Neutrophil (primary cell): Measurements from ENCODE around the gene SPRR5.

Source experiments
- H3K27ac ChIP-seq: fragments of 200-600 bp; sonication (generic); 2 replicates; pipeline ENCODE4 v1.5.1; 2016; ENCODE audit warnings: mild to moderate bottlenecking, moderate library complexity
- H3K27me3 ChIP-seq: fragments of 200-600 bp; sonication (generic); 2 replicates; pipeline ENCODE4 v1.6.0; 2016; ENCODE audit warnings: mild to moderate bottlenecking
- H3K36me3 ChIP-seq: fragments of 200-600 bp; sonication (generic); 2 replicates; pipeline ENCODE4 v1.5.1; 2017
- H3K4me1 ChIP-seq, 2 experiments: fragments of 200-600 bp in 1 of 2; sonication (generic) in 1 of 2; 1 replicate in 1 of 2; 2 replicates in 1 of 2; pipeline versions ENCODE4 v1.5.1 to v1.6.1; 2013 to 2016; ENCODE audit warnings: low read depth in 1 of 2, low read length in 1 of 2, mild to moderate bottlenecking in 1 of 2, moderate library complexity in 1 of 2; ENCODE audit not compliant: control insufficient read depth in 1 of 2, insufficient read depth in 1 of 2
- H3K4me3 ChIP-seq, 2 experiments: fragments of 200-600 bp in 1 of 2; sonication (generic) in 1 of 2; 1 replicate in 1 of 2; 2 replicates in 1 of 2; pipeline ENCODE4 v1.5.1; 2013 to 2016; ENCODE audit warnings: low read depth in 1 of 2, low read length in 1 of 2, mild to moderate bottlenecking in 1 of 2, moderate library complexity in 1 of 2
- H3K9me3 ChIP-seq: fragments of 200-600 bp; sonication (generic); 2 replicates; pipeline ENCODE4 v1.5.1; 2016
- CTCF ChIP-seq: fragments of 200-600 bp; sonication (generic); IDR thresholded peaks from 2 replicates; pipeline ENCODE4 v1.5.1; 2016; ENCODE audit warnings: antibody characterized with exemption

The SPRR5 gene

DNA sequence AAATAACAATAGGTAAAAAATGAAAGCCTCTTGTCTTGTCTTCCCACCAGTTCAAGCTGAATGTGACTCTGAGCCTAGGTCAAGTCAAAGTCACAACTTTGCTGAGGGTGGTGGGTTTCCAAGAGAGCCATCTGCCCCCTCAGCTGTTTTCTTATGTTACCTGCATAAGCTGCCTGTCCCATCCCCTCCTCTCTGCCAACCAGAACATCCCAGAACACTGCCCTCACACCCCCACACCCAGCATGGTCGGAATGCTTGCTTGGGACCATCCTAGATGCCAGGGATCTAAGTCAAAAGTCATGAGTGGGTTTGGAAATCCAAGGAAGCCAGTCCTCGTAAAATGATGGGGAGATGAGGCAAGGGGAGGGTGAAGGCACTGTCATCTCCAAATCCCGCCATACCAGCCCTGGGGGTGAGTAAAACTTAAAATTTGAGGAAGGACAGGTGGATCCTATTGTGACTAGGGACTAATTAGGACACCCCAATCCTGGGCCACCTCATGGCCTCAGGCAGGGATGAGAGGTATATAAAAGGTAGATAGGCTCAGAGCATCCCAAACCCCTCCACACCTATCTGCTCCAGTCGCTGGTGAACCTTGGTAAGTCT, at the start of gene SPRR5:
TSS of gene SPRR5 (plus strand) at position 556 of the 606 bp plus-strand sequence. CDS start 1,349 bp downstream, outside the sequence.
- Histone ChIP-seq H3K4me3 (no peak within 1 kb of the TSS), H3K4me1 (no peaks in the 10 kb centered on the region), H3K27ac (no peak within 1 kb of the TSS), H3K27me3 (no peaks in the 10 kb centered on the region), H3K9me3 (no peaks in the 10 kb centered on the region), H3K36me3 (no peaks in the 10 kb centered on the region)
- no peak for TF ChIP-seq CTCF

GRCh38 chr1:152899027-152899426, 48.0 kb upstream of the SPRR5 start:
- no peak for TF ChIP-seq CTCF
- Histone ChIP-seq H3K9me3 (no peaks in the 10 kb centered on the region), H3K4me1 (no peaks in the 10 kb centered on the region), H3K36me3 (no peaks in the 10 kb centered on the region), H3K27me3 (peaks cover 30% of the 10 kb centered on the region), H3K27ac (no peak overlapping the region), H3K4me3 (no peak overlapping the region)

GRCh38 chr1:152899883-152900282, 47.1 kb upstream of the SPRR5 start:
- Histone ChIP-seq H3K27me3 (peaks cover 32% of the 10 kb centered on the region), H3K4me3 (no peak overlapping the region), H3K9me3 (no peaks in the 10 kb centered on the region), H3K36me3 (no peaks in the 10 kb centered on the region), H3K27ac (no peak overlapping the region), H3K4me1 (no peaks in the 10 kb centered on the region)
- TF ChIP-seq CTCF, result no peak

DNA sequence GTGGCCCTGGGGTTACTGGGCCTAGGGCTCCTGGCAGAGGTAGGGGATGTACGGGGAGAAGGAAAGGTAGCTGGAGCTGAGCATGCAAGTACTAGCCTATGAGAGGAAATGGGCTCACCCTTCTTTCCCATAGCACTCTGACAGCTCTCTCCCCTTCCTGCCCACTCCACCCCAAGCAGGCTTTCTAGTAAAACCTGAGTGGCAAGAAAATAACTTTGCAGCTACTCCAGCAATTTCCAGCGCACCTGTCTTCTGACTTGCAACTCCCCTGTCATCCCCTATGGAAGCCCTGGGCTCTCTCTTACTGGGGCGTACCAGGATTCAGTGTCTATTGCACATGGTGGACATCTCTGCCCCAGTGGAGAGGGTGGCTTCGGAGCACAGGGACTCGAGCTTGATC, 45.4 kb upstream of the SPRR5 start:
- Histone ChIP-seq H3K4me1 (no peaks in the 10 kb centered on the region), H3K27me3 (peaks cover 27% of the 10 kb centered on the region), H3K27ac (no peak overlapping the region), H3K9me3 (no peaks in the 10 kb centered on the region), H3K4me3 (no peak overlapping the region), H3K36me3 (no peaks in the 10 kb centered on the region)
- TF ChIP-seq CTCF, result no peak

- Histone ChIP-seq H3K4me3 (no peak overlapping the region), H3K9me3 (no peaks in the 10 kb centered on the region), H3K27me3 (peaks cover 24% of the 10 kb centered on the region), H3K4me1 (no peaks in the 10 kb centered on the region), H3K27ac (no peak overlapping the region), H3K36me3 (no peaks in the 10 kb centered on the region)
- TF ChIP-seq CTCF, result no peak
These were observed 44.4 kb upstream of the SPRR5 start for GRCh38 chr1:152902636-152903035.
